Neural progenitor cell (in vitro differentiated cells): ENCODE measurements around the gene BTBD9. TPM values are rescaled to one million over a fixed set of nuclear protein-coding genes. Genes with fewer than 3 reads are reported as not detected.
A peak's percentile ranks its signal among the peaks of the same experiment; 100 is the strongest.

Experiments
- DNase-seq: peaks from one replicate; pipeline ENCODE4 v3.0.0-alpha.2; 2016; ENCODE audit warnings: low spot score
- H2AFZ ChIP-seq: fragments of 200-600 bp; sonication (generic); replicated peaks from 2 replicates; pipeline ENCODE4 v1.6.1; 2016; ENCODE audit warnings: antibody characterized with exemption
- H3F3A ChIP-seq: fragments of 200-600 bp; sonication (generic); 2 replicates; pipeline ENCODE4 v1.6.1; 2016; ENCODE audit warnings: antibody characterized with exemption, low read depth
- H3K27ac ChIP-seq: fragments of 200-600 bp; sonication (generic); 2 replicates; pipeline ENCODE4 v1.5.1; 2016; ENCODE audit warnings: mild to moderate bottlenecking
- H3K27me3 ChIP-seq: fragments of 200-600 bp; sonication (generic); 2 replicates; pipeline ENCODE4 v1.6.1; 2016; ENCODE audit warnings: mild to moderate bottlenecking, moderate library complexity
- H3K36me3 ChIP-seq: fragments of 200-600 bp; sonication (generic); 2 replicates; pipeline ENCODE4 v1.5.1; 2016
- H3K4me1 ChIP-seq: fragments of 200-600 bp; sonication (generic); 2 replicates; pipeline ENCODE4 v1.6.1; 2016; ENCODE audit warnings: mixed run types
- H3K4me2 ChIP-seq: fragments of 200-600 bp; sonication (generic); 2 replicates; pipeline ENCODE4 v1.6.1; 2016
- H3K4me3 ChIP-seq: fragments of 200-600 bp; sonication (generic); 2 replicates; pipeline ENCODE4 v1.5.1; 2016
- H3K79me2 ChIP-seq: fragments of 200-600 bp; sonication (generic); 2 replicates; pipeline ENCODE4 v1.6.1; 2016; ENCODE audit warnings: low read depth
- H3K9ac ChIP-seq: fragments of 200-600 bp; sonication (generic); 2 replicates; pipeline ENCODE4 v1.6.1; 2016
- H3K9me3 ChIP-seq: fragments of 200-600 bp; sonication (generic); 2 replicates; pipeline ENCODE4 v1.5.1; 2016; ENCODE audit warnings: low read depth
- H4K20me1 ChIP-seq: fragments of 200-600 bp; sonication (generic); 2 replicates; pipeline ENCODE4 v1.6.1; 2016; ENCODE audit warnings: low read depth
- H3K27ac Mint-ChIP-seq: 3 replicates; pipeline ENCODE4 v1.8.0; 2021; ENCODE audit warnings: mixed read lengths
- H3K27me3 Mint-ChIP-seq: 2 replicates; pipeline ENCODE4 v1.8.0; 2022; ENCODE audit warnings: low read depth, mild to moderate bottlenecking, inconsistent platforms, moderate library complexity, mixed read lengths; ENCODE audit not compliant: insufficient read depth
- H3K36me3 Mint-ChIP-seq: 3 replicates; pipeline ENCODE4 v1.8.0; 2021; ENCODE audit warnings: mixed read lengths
- H3K4me1 Mint-ChIP-seq: 3 replicates; pipeline ENCODE4 v1.8.0; 2021; ENCODE audit warnings: mixed read lengths
- H3K4me3 Mint-ChIP-seq: 3 replicates; pipeline ENCODE4 v1.8.0; 2021; ENCODE audit warnings: mild to moderate bottlenecking, moderate library complexity, mixed read lengths
- H3K9me3 Mint-ChIP-seq: 3 replicates; pipeline ENCODE4 v1.8.0; 2020; ENCODE audit warnings: mixed read lengths
- CTCF ChIP-seq: fragments of 200-600 bp; sonication (generic); IDR thresholded peaks from 2 replicates; pipeline ENCODE4 v1.5.1; 2017; ENCODE audit warnings: antibody characterized with exemption, mild to moderate bottlenecking
- EZH2 ChIP-seq: fragments of 200-600 bp; sonication (generic); IDR thresholded peaks from 2 replicates; pipeline ENCODE4 v1.6.1; 2017; ENCODE audit warnings: antibody characterized with exemption, mild to moderate bottlenecking, moderate library complexity
- EZH2phosphoT487 ChIP-seq: fragments of 200-600 bp; sonication (generic); IDR thresholded peaks from 2 replicates; pipeline ENCODE4 v1.6.1; 2017; ENCODE audit warnings: antibody characterized with exemption
- total RNA-seq: library from RNA; depleted of rRNA; stranded (reverse); fragments of >200 nt; gene quantifications from 2 replicates; pipeline ENCODE4 v1.2.3, GENCODE V29; 2015; ENCODE audit warnings: low replicate concordance

The BTBD9 gene
- total RNA-seq, 1 donor from 2014 or later, result 16.9 TPM

GRCh38 chr6:38180586-38180985 is 459.1 kb downstream of the BTBD9 start:
- no peaks in the 10 kb centered on the region for H3K36me3 ChIP-seq
- no peak overlapping the region for H3K4me3 ChIP-seq
- no peaks in the 10 kb centered on the region for H3K79me2 ChIP-seq
- Mint-ChIP-seq H3K4me1 (peaks cover 62% of the 10 kb centered on the region), H3K27ac (no peak overlapping the region), H3K27me3 (peaks cover 2% of the 10 kb centered on the region), H3K4me3 (no peak overlapping the region), H3K9me3 (no peaks in the 10 kb centered on the region), H3K36me3 (no peaks in the 10 kb centered on the region)
- H3K27ac ChIP-seq, result no peak overlapping the region
- peaks cover 24% of the 10 kb centered on the region for H3K4me1 ChIP-seq
- TF ChIP-seq CTCF (no peak), EZH2 (no peak)
- peaks cover 11% of the 10 kb centered on the region for H3F3A ChIP-seq
- no peak overlapping the region for H3K4me2 ChIP-seq
- peaks cover 15% of the 10 kb centered on the region for H4K20me1 ChIP-seq
- no peak overlapping the region for H3K9ac ChIP-seq
- DNase-seq, result no peak
- no peaks in the 10 kb centered on the region for H3K27me3 ChIP-seq
- H3K9me3 ChIP-seq, result no peaks in the 10 kb centered on the region
- H2AFZ ChIP-seq, result no peak overlapping the region

- no peaks in the 10 kb centered on the region for H3K27me3 ChIP-seq
- Mint-ChIP-seq H3K36me3 (no peaks in the 10 kb centered on the region), H3K4me3 (no peak overlapping the region), H3K4me1 (peaks cover 57% of the 10 kb centered on the region), H3K27me3 (peaks cover 5% of the 10 kb centered on the region), H3K9me3 (no peaks in the 10 kb centered on the region), H3K27ac (peak overlapping the region; percentile 28)
- H3K4me3 ChIP-seq, result no peak overlapping the region
- H3K4me1 ChIP-seq, result peaks cover 24% of the 10 kb centered on the region
- no peak overlapping the region for H3K4me2 ChIP-seq
- no peaks in the 10 kb centered on the region for H3K36me3 ChIP-seq
- H3K27ac ChIP-seq, result no peak overlapping the region
- H3K9me3 ChIP-seq, result no peaks in the 10 kb centered on the region
- no peak overlapping the region for H2AFZ ChIP-seq
- peaks cover 15% of the 10 kb centered on the region for H4K20me1 ChIP-seq
- no peaks in the 10 kb centered on the region for H3K79me2 ChIP-seq
- H3F3A ChIP-seq, result peaks cover 11% of the 10 kb centered on the region
- TF ChIP-seq EZH2phosphoT487 (no peak), EZH2 (no peak), CTCF (no peak)
- DNase-seq, result no peak
- H3K9ac ChIP-seq, result no peak overlapping the region
Measured at GRCh38 chr6:38179794-38180430, 459.8 kb downstream of the BTBD9 start.

GRCh38 chr6:38179300-38179699 is 460.4 kb downstream of the BTBD9 start:
- H4K20me1 ChIP-seq, result peaks cover 15% of the 10 kb centered on the region
- Mint-ChIP-seq H3K27me3 (peaks cover 5% of the 10 kb centered on the region), H3K4me1 (peaks cover 53% of the 10 kb centered on the region), H3K36me3 (peaks cover 3% of the 10 kb centered on the region), H3K27ac (peak overlapping the region; percentile 28), H3K4me3 (no peak overlapping the region), H3K9me3 (no peaks in the 10 kb centered on the region)
- H3K9ac ChIP-seq, result no peak overlapping the region
- no peaks in the 10 kb centered on the region for H3K79me2 ChIP-seq
- H3K36me3 ChIP-seq, result no peaks in the 10 kb centered on the region
- no peak for DNase-seq
- H3K4me1 ChIP-seq, result peaks cover 19% of the 10 kb centered on the region
- peaks cover 11% of the 10 kb centered on the region for H3F3A ChIP-seq
- H3K27me3 ChIP-seq, result no peaks in the 10 kb centered on the region
- H3K9me3 ChIP-seq, result no peaks in the 10 kb centered on the region
- no peak overlapping the region for H3K27ac ChIP-seq
- H2AFZ ChIP-seq, result no peak overlapping the region
- no peak overlapping the region for H3K4me3 ChIP-seq
- peak; percentile 21 for TF ChIP-seq CTCF
- TF ChIP-seq EZH2, result no peak
- no peak overlapping the region for H3K4me2 ChIP-seq
